ENCODE data around the gene BRD3.

BRD3 gene

GRCh38 chr9:133981589-133981957 is 86.3 kb downstream of the BRD3 start:
- TF ChIP-seq FOXP2 (optimal IDR thresholded peaks at IDR 0.05; ENCODE audit: borderline replicate concordance, extremely low read depth, extremely low read length, insufficient read depth), result no peak
- no peak for TF ChIP-seq REST (IDR thresholded peaks at IDR 0.05; ENCODE audit: insufficient read depth in 1 of 2, low read depth in 2 of 2, low read length in 2 of 2)
- no peak for TF ChIP-seq TAF1 (IDR thresholded peaks at IDR 0.05; ENCODE audit: borderline replicate concordance, insufficient read depth, low read length)
- no peak for TF ChIP-seq SIN3A (IDR thresholded peaks at IDR 0.05; ENCODE audit: borderline replicate concordance, insufficient read depth, low read length)
- no peak for TF ChIP-seq POLR2AphosphoS5 (IDR thresholded peaks at IDR 0.05; ENCODE audit: low read depth, low read length)

DNA sequence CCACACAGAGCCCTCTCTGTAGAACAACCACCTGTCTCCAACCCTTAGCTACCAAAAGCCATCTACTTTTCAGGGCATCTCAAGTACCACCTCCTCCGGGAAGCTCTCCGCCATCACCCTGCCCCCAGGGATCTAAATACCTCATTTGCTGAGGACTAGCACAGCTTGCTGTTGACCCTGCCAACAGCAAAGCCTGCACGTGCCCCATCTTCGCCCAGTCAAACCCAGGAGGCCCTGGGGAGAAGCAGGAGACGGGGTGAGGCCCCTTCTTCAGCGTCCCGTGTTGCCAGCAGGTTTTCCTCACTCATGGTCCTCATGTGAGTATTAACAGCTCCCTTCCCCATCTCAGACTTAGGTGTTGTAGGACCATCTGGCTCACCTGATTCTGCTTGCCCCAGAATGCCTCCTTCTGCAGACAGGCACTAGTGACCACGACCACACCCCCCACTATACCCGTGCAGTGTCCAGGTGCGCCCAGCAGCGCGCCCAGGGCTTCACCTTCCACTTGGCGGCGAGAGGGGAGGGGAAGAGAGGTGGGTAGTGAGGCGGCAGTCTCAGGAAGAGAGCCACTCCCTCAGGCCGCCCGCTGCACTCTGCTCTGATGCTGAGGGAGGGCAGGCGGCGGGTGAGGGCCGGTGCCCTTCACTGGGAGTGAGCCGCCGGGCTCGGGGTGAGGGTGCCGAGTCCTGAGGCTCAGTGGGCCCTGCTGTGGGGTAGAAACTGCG is 86.8 kb downstream of the BRD3 start:
- no peak for TF ChIP-seq FOXP2 (optimal IDR thresholded peaks at IDR 0.05; ENCODE audit: borderline replicate concordance, extremely low read depth, extremely low read length, insufficient read depth)
- TF ChIP-seq REST (IDR thresholded peaks at IDR 0.05; ENCODE audit: insufficient read depth in 1 of 2, low read depth in 2 of 2, low read length in 2 of 2), result no peak
- no peak for TF ChIP-seq TAF1 (IDR thresholded peaks at IDR 0.05; ENCODE audit: borderline replicate concordance, insufficient read depth, low read length)
- TF ChIP-seq SIN3A (IDR thresholded peaks at IDR 0.05; ENCODE audit: borderline replicate concordance, insufficient read depth, low read length), result no peak
- no peak for TF ChIP-seq POLR2AphosphoS5 (IDR thresholded peaks at IDR 0.05; ENCODE audit: low read depth, low read length)

All from PFSK-1 (cell line).